K562 (cell line): Measurements from ENCODE around the gene PDE6D. TPM values are rescaled to one million over a fixed set of nuclear protein-coding genes. Genes with fewer than 3 reads are reported as not detected.

Experiments used
- polyA plus RNA-seq, 8 experiments: library from polyadenylated mRNA; depleted of rRNA in 4 of 8; stranded (reverse) in 5 of 8; unstranded in 3 of 8; fragments of >200 nt; fragmentation: Nextera tagmentation in 2 of 8; fragmentation: Illumina TruSeq in 1 of 8; extraction: Ambion mirVana in 2 of 8; extraction: Trizol in 1 of 8; gene quantifications; 2 replicates each; pipeline versions ENCODE4 v1.2.1 to v1.2.3, GENCODE V29; 2011 to 2014; ENCODE audit warnings: inconsistent platforms in 1 of 8, missing spikeins in 1 of 8
- small RNA-seq: library from RNA; depleted of rRNA; stranded (forward); fragments of <200 nt; gene quantifications from one replicate; pipeline ENCODE3, GENCODE V24; 2014
- total RNA-seq, 7 experiments: library from RNA; depleted of rRNA in 6 of 7; stranded (reverse); fragments of >200 nt in 6 of 7; fragmentation: Illumina TruSeq in 2 of 7; extraction: Trizol in 2 of 7; gene quantifications; 2 replicates each; pipeline versions ENCODE4 v1.2.1 to v1.2.3, GENCODE V29; 2011 to 2021; ENCODE audit warnings: low replicate concordance in 1 of 7

The PDE6D gene
- total and polyA plus RNA-seq, 9 of the 15 experiments (the other 6 are each of a cell fraction or from before 2014, with no cell fraction given): 0.65 to 11.6 (median 7.0) TPM

Small RNA genes within 50 kb of the gene (small RNA-seq; reads per million reads assigned to genes)
- not detected for gene AC073476.4
- gene RF00015: not detected

Other genes with a start within 250 kb of the PDE6D start
- not detected in 2 replicates for gene TEX44, start 188.4 kb downstream of the PDE6D start, total RNA-seq (2014; rRNA removed)
- not detected in 2 replicates for gene TEX44, start 188.4 kb downstream of the PDE6D start, total RNA-seq (2014; rRNA removed; fragmentation: Illumina TruSeq; extraction: Trizol)
- not detected in 2 replicates for gene TEX44, start 188.4 kb downstream of the PDE6D start, total RNA-seq (2015; rRNA removed; fragmentation: Illumina TruSeq; extraction: Trizol)
- gene TEX44, start 188.4 kb downstream of the PDE6D start, total RNA-seq (2021): not detected in 2 replicates
- not detected in 2 replicates for gene TEX44, start 188.4 kb downstream of the PDE6D start, polyA plus RNA-seq (2011; rRNA removed)
- not detected in 2 replicates for gene TEX44, start 188.4 kb downstream of the PDE6D start, polyA plus RNA-seq (2014; fragmentation: Illumina TruSeq; extraction: Trizol)
- not detected for gene TEX44, start 188.4 kb downstream of the PDE6D start, polyA plus RNA-seq (2014; fragmentation: Nextera tagmentation; extraction: Ambion mirVana)
- not detected in 2 replicates for gene TEX44, start 188.4 kb downstream of the PDE6D start, polyA plus RNA-seq (2014; rRNA removed)
- gene PTMA, start 72.8 kb downstream of the PDE6D start, total RNA-seq (2014; rRNA removed): 1,354 and 1,439 TPM in 2 replicates
- 1,578 and 1,698 TPM in 2 replicates for gene PTMA, start 72.8 kb downstream of the PDE6D start, total RNA-seq (2014; rRNA removed; fragmentation: Illumina TruSeq; extraction: Trizol)
- 1,925 and 1,943 TPM in 2 replicates for gene PTMA, start 72.8 kb downstream of the PDE6D start, total RNA-seq (2015; rRNA removed; fragmentation: Illumina TruSeq; extraction: Trizol)
- 1,166 and 1,193 TPM in 2 replicates for gene PTMA, start 72.8 kb downstream of the PDE6D start, total RNA-seq (2021)
- 323 and 429 TPM in 2 replicates for gene PTMA, start 72.8 kb downstream of the PDE6D start, polyA plus RNA-seq (2011; rRNA removed)
- gene PTMA, start 72.8 kb downstream of the PDE6D start, polyA plus RNA-seq (2014; fragmentation: Illumina TruSeq; extraction: Trizol): 2,277 and 2,322 TPM in 2 replicates
- 1,000 to 10,000 TPM; 1,265 to 1,905 TPM for gene PTMA, start 72.8 kb downstream of the PDE6D start, polyA plus RNA-seq (2014; fragmentation: Nextera tagmentation; extraction: Ambion mirVana)
- 1,557 and 1,903 TPM in 2 replicates for gene PTMA, start 72.8 kb downstream of the PDE6D start, polyA plus RNA-seq (2014; rRNA removed)
- gene COPS7B, start 5.2 kb upstream of the PDE6D start, total RNA-seq (2014; rRNA removed): 21.8 and 30.3 TPM in 2 replicates
- gene COPS7B, start 5.2 kb upstream of the PDE6D start, total RNA-seq (2014; rRNA removed; fragmentation: Illumina TruSeq; extraction: Trizol): 17.0 and 18.8 TPM in 2 replicates
- gene COPS7B, start 5.2 kb upstream of the PDE6D start, total RNA-seq (2015; rRNA removed; fragmentation: Illumina TruSeq; extraction: Trizol): 19.1 and 19.3 TPM in 2 replicates
- gene COPS7B, start 5.2 kb upstream of the PDE6D start, total RNA-seq (2021): 34.6 and 38.0 TPM in 2 replicates
- 50.7 and 59.6 TPM in 2 replicates for gene COPS7B, start 5.2 kb upstream of the PDE6D start, polyA plus RNA-seq (2011; rRNA removed)
- 40.8 and 43.4 TPM in 2 replicates for gene COPS7B, start 5.2 kb upstream of the PDE6D start, polyA plus RNA-seq (2014; fragmentation: Illumina TruSeq; extraction: Trizol)
- 1 to 10 TPM; 6.0 to 8.3 TPM for gene COPS7B, start 5.2 kb upstream of the PDE6D start, polyA plus RNA-seq (2014; fragmentation: Nextera tagmentation; extraction: Ambion mirVana)
- 43.2 and 44.7 TPM in 2 replicates for gene COPS7B, start 5.2 kb upstream of the PDE6D start, polyA plus RNA-seq (2014; rRNA removed)
- gene NPPC, start 145.1 kb upstream of the PDE6D start, total RNA-seq (2014; rRNA removed): not detected in 2 replicates
- gene NPPC, start 145.1 kb upstream of the PDE6D start, total RNA-seq (2014; rRNA removed; fragmentation: Illumina TruSeq; extraction: Trizol): not detected in 2 replicates
- not detected in 2 replicates for gene NPPC, start 145.1 kb upstream of the PDE6D start, total RNA-seq (2015; rRNA removed; fragmentation: Illumina TruSeq; extraction: Trizol)
- gene NPPC, start 145.1 kb upstream of the PDE6D start, total RNA-seq (2021): not detected in 2 replicates
- gene NPPC, start 145.1 kb upstream of the PDE6D start, polyA plus RNA-seq (2011; rRNA removed): not detected in 2 replicates
- gene NPPC, start 145.1 kb upstream of the PDE6D start, polyA plus RNA-seq (2014; fragmentation: Illumina TruSeq; extraction: Trizol): not detected in 2 replicates
- gene NPPC, start 145.1 kb upstream of the PDE6D start, polyA plus RNA-seq (2014; fragmentation: Nextera tagmentation; extraction: Ambion mirVana): not detected
- not detected in 2 replicates for gene NPPC, start 145.1 kb upstream of the PDE6D start, polyA plus RNA-seq (2014; rRNA removed)
- 15.1 and 16.8 TPM in 2 replicates for gene DIS3L2, start 180.4 kb upstream of the PDE6D start, total RNA-seq (2014; rRNA removed)
- 11.2 and 12.5 TPM in 2 replicates for gene DIS3L2, start 180.4 kb upstream of the PDE6D start, total RNA-seq (2014; rRNA removed; fragmentation: Illumina TruSeq; extraction: Trizol)
- 10.8 and 11.6 TPM in 2 replicates for gene DIS3L2, start 180.4 kb upstream of the PDE6D start, total RNA-seq (2015; rRNA removed; fragmentation: Illumina TruSeq; extraction: Trizol)
- gene DIS3L2, start 180.4 kb upstream of the PDE6D start, total RNA-seq (2021): 17.3 and 19.2 TPM in 2 replicates
- 4.2 and 5.8 TPM in 2 replicates for gene DIS3L2, start 180.4 kb upstream of the PDE6D start, polyA plus RNA-seq (2011; rRNA removed)
- 11.8 and 13.4 TPM in 2 replicates for gene DIS3L2, start 180.4 kb upstream of the PDE6D start, polyA plus RNA-seq (2014; fragmentation: Illumina TruSeq; extraction: Trizol)
- gene DIS3L2, start 180.4 kb upstream of the PDE6D start, polyA plus RNA-seq (2014; fragmentation: Nextera tagmentation; extraction: Ambion mirVana): 1 to 10 TPM; 1.5 to 1.9 TPM
- gene DIS3L2, start 180.4 kb upstream of the PDE6D start, polyA plus RNA-seq (2014; rRNA removed): 10.4 and 11.0 TPM in 2 replicates